Breast epithelium (tissue), 3 donors: ENCODE measurements around the gene SNTB2.

ENCODE experiments used
- CTCF ChIP-seq, 3 donors: fragments of 450-650 bp; IDR thresholded peaks; one replicate each; pipeline ENCODE4 v1.5.1; 2016 to 2017; ENCODE audit warnings: antibody characterized with exemption in 3 of 3, mild to moderate bottlenecking in 3 of 3, moderate library complexity in 3 of 3
- POLR2A ChIP-seq: fragments of 450-650 bp; IDR thresholded peaks from one replicate; pipeline ENCODE4 v1.6.1; 2016; ENCODE audit warnings: antibody characterized with exemption, mild to moderate bottlenecking, moderate library complexity
- POLR2AphosphoS5 ChIP-seq, 3 donors: sonication (generic); formaldehyde crosslinking; IDR thresholded peaks; one replicate each; pipeline ENCODE4 v1.6.1; 2017; ENCODE audit warnings: antibody characterized with exemption in 3 of 3

GRCh38 chr16:69324013-69324531 is 137.1 kb downstream of the SNTB2 start:
- TF ChIP-seq CTCF (IDR thresholded peaks at IDR 0.05) (no peak), POLR2A (no peak), POLR2AphosphoS5 (IDR thresholded peaks at IDR 0.05) (no peak)
